Measurements from ENCODE around the gene FBXL7.

DNA sequence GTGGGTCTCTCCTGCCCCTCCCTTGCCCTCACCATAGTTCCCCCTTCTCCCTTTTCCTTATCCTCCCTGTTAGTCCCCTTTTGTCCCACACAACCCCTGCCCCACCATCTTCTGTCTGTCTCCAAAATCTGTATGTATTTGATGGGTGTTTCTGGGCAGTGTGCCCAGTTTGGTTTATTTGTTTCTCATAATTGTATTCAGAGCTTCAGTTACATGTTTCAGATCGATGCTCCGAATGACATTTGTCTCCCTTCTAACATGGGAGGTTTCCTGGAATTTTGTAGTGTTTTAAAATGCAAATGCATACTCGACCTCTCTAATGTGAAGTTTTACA lies 22.2 kb downstream of the FBXL7 start:
- TF ChIP-seq POLR2AphosphoS5 (IDR thresholded peaks at IDR 0.05; ENCODE audit: low read depth): no peak
- TF ChIP-seq, protein P1, sequence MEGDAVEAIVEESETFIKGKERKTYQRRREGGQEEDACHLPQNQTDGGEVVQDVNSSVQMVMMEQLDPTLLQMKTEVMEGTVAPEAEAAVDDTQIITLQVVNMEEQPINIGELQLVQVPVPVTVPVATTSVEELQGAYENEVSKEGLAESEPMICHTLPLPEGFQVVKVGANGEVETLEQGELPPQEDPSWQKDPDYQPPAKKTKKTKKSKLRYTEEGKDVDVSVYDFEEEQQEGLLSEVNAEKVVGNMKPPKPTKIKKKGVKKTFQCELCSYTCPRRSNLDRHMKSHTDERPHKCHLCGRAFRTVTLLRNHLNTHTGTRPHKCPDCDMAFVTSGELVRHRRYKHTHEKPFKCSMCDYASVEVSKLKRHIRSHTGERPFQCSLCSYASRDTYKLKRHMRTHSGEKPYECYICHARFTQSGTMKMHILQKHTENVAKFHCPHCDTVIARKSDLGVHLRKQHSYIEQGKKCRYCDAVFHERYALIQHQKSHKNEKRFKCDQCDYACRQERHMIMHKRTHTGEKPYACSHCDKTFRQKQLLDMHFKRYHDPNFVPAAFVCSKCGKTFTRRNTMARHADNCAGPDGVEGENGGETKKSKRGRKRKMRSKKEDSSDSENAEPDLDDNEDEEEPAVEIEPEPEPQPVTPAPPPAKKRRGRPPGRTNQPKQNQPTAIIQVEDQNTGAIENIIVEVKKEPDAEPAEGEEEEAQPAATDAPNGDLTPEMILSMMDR (conservative IDR thresholded peaks at IDR 0.05; ENCODE audit: low read depth in 2 of 2): no peak
- TF ChIP-seq EZH2phosphoT487 (IDR thresholded peaks at IDR 0.05; ENCODE audit: unreplicated experiment): no peak
- TF ChIP-seq CREB1 (CRISPR knock-in tag; IDR thresholded peaks at IDR 0.05; ENCODE audit: low read depth): no peak
